HK-2 (cell line): ENCODE data around the gene OR56B4.

Experiments
- DNase-seq: peaks from one replicate; pipeline ENCODE4 v3.0.0-alpha.2; 2018; ENCODE audit not compliant: unreplicated experiment

OR56B4 gene

DNA sequence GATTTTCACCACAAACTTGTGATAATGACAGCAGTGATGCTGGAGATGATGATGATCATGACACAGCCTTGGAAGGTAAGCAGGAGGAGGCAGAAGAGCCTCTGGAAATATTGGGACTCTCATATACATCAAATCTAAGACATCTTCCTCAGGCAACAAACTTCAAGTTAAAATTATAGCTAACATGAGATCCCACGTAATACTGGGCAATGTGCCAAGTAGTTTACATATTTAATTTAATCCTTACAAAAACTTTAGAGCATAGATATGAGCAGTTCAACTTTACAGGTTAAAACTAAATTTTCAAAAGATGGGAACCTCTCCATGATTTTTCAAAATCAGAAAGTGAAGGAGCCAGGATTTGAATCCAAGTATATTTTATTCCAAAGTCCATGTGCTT is 43.6 kb downstream of the OR56B4 start:
- no peak for DNase-seq

DNA sequence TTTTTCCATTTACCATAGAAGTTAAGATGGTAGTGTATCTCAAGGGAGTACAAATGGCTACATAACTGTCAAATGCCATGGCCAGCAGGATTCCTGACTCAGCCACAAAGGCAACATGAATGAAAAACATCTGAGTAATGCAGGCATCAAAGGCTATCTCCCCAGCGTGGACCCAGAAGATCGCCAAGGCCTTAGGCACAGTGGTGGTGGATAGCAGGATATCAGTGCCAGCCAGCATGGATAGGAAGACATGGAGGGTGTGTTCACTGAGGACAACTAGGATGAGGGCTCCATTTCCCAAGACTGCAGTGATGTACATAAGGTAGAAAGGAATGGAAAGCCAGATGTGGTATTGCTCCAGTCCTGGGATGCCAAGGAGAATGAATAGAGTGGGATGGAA is 44.6 kb downstream of the OR56B4 start:
- DNase-seq, result no peak

DNA sequence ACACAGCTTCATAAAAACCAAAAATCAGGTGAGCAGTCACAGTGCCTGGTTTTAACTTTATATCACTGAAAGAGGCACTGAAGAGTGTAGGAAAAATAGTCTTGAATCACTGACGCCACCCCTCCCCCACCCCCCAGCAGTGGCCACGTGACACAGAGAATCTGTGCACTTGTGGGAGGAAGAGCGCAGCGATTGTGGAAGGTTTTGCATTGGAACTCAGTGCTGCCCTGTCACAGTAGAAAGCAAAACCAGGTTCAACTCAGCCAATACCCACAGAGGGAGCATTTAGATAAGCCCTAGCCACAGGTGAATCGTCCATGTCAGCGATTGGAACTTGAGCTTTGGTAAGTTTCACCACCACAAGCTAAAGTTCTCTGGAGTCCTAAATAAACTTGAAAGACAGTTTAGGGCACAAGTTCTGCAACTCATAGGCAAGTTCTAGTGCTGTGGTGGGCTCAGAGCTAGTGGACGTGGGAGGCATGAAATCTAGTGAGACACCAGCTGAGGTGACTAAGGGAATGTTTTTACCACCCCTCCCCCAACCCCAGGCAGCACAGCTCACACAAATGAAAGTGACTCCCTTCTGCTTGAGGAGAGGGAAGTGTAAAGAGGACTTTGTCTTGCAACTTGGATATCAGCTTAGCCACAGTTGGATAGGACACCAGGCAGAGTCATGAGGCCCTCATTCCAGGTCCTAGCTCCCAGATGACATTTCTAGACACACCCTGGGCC is 49.3 kb downstream of the OR56B4 start:
- DNase-seq, result no peak
